Eye (tissue), 1 donor: ENCODE results near the gene KIF15.
"Not testable (repeated sequence)": the region's sequence is repeated elsewhere in the genome, so short reads cannot be mapped to it uniquely, and the experiment has no call there.

Experiments used
- DNase-seq: peaks from one replicate; pipeline ENCODE4 v3.0.0-alpha.2; 2015

KIF15 gene

GRCh38 chr3:44831232-44831631, 69.6 kb downstream of the KIF15 start:
- DNase-seq, result no peak

GRCh38 chr3:44832032-44832431, 70.4 kb downstream of the KIF15 start:
- DNase-seq, result no peak

- DNase-seq, result no peak
Observed at GRCh38 chr3:44832965-44833364, 71.4 kb downstream of the KIF15 start.

GRCh38 chr3:44833394-44833793, 71.8 kb downstream of the KIF15 start:
- DNase-seq, result peak; percentile 24

- DNase-seq, result no peak
Observed at GRCh38 chr3:44835684-44836083, 74.1 kb downstream of the KIF15 start.

- DNase-seq, result no peak
Observed at GRCh38 chr3:44842376-44842775, 80.8 kb downstream of the KIF15 start.

- DNase-seq, result no peak
Observed at GRCh38 chr3:44845528-44846520, 84.2 kb downstream of the KIF15 start.

- DNase-seq, result no peak
Observed at GRCh38 chr3:44848634-44849033, 87.0 kb downstream of the KIF15 start.

GRCh38 chr3:44856663-44857062, 95.1 kb downstream of the KIF15 start:
- DNase-seq, result not testable (repeated sequence)

- no peak for DNase-seq
Observed at GRCh38 chr3:44860117-44860516, 98.5 kb downstream of the KIF15 start.

- DNase-seq, result peak; percentile 98
Observed at GRCh38 chr3:44861412-44862225, 100.0 kb downstream of the KIF15 start, which contains the start of gene TMEM42. TSS of gene TMEM42 (plus strand) at chr3:44861912. CDS start at chr3:44861925, 13 bp downstream.

GRCh38 chr3:44862226-44862637, 100.6 kb downstream of the KIF15 start:
- DNase-seq, result peak; percentile 77

- DNase-seq, result no peak
Observed at GRCh38 chr3:44865272-44866035, 103.9 kb downstream of the KIF15 start.

- no peak for DNase-seq
Observed at GRCh38 chr3:44867421-44868111, 106.0 kb downstream of the KIF15 start.

- DNase-seq, result no peak
Observed at GRCh38 chr3:44870375-44871061, 108.9 kb downstream of the KIF15 start.

GRCh38 chr3:44874308-44874707, 112.7 kb downstream of the KIF15 start, which contains the start of gene TGM4:
TSS of gene TGM4 (plus strand) at chr3:44874608. CDS start at chr3:44874679, 71 bp downstream.
- no peak for DNase-seq

- DNase-seq, result no peak
Observed at GRCh38 chr3:44875596-44875995, 114.0 kb downstream of the KIF15 start.

- DNase-seq, result no peak
Observed at GRCh38 chr3:44877333-44877732, 115.7 kb downstream of the KIF15 start.

GRCh38 chr3:44880284-44880683, 118.7 kb downstream of the KIF15 start:
- no peak for DNase-seq

GRCh38 chr3:44883213-44883955, 121.8 kb downstream of the KIF15 start:
- no peak for DNase-seq
